Ammon's horn (tissue), 1 donor: Measurements from ENCODE around the gene VPS26B.
"Not testable (repeated sequence)": the region's sequence is repeated elsewhere in the genome, so short reads cannot be mapped to it uniquely, and the experiment has no call there.

Experiments used
- DNase-seq: peaks from one replicate; pipeline ENCODE4 v3.0.0-alpha.2; 2016; ENCODE audit warnings: low spot score

The VPS26B gene

DNA sequence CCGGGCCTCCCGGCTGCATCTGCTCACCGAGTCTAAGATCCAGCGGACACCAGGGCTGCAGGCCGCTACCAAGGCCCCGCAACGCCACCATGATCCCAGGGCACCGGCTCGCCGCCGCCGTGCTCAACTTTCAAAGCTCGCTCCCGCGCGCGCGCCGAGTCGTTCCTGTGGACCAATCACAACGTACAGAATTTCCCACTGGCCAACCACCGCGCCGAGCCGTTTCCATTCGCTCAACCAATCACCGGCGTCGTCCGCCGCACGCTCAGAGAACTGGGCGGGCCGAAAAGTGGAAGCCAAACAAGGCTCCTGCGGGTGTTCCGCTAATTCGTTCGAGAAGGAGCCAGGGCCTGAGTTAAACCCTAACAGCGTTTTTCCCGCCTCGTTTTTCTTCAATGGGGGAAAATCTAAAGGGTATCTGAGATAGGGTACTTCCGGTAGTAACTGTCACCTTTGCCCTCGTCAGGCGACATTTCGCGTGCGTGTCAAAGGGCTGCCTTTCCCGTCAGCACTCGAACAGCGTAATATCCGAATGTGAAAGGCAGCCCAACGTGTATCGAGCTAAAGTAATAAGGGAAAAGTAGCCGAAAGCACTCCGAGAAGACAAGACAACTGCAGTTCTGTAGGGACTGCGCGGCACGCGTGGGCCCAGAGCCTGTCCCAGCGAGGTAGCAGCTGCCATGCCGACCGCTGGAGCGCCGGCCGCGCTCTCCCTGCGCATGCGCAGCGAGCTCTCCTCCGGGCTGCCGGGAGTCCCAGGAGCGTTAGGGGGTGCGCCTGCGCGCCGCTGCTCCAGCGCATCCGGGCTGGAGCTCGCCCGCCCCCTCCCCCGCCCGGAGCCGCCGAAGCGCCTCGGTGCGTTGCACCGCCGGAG lies at the start of gene VPS26B, which contains the start of gene NCAPD3:
Gene VPS26B, plus strand, starts transcription at position 836 of the 874 bp plus-strand sequence. CDS start 452 bp downstream, outside the sequence.
Gene NCAPD3, minus strand, starts transcription at position 132 of the 874 bp plus-strand sequence. Its CDS starts 41 bp downstream, at position 91.
- DNase-seq: peak; percentile 97

DNA sequence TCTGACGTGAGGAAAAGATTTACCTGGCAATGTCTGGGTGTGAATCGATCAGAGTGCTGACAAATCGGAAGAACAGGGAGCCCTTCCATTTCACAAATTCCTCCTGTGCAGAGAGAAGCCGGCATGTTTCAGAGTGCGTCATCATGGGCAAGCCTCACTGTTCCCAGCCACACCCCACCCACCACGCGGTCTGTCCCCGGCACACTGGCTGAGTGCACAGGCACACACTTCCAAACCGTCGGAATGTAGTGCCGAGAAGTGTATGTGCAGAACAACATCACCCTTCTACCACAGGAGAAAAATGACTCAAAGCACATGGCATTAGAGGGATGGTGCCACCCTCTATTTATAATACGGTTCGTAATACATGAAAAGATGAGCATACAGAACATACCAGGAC lies 48.2 kb upstream of the VPS26B start:
- peak; percentile 70 for DNase-seq

DNA sequence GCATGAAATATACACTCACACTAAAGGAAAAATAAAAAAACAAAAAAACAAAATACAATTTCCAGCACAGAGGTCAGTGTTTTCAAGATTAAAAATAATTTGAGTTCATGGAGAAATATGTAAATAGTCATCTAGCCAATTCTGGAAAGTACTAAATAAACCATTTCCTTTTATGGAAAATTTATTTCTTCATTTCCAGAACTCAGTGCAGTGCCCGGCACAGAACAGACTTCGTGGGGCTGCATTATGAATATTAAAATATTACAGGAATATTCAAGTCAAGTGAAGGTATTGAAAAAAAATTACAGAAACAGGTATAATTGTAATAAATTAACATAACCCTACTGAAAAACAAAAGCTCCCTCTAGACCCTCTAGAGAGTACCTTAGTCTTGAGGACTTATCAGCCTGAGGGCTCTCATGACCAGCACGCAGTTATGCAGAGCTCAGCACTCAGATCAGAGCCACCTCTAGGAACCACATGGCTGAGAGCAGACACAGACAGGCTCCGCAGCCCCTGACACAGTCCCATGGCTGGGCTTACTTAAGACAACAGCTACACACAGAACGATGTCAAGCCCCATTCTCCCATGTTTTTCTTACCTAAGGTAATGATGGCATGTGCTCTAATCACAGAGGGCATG lies 46.3 kb upstream of the VPS26B start:
- DNase-seq: no peak

DNA sequence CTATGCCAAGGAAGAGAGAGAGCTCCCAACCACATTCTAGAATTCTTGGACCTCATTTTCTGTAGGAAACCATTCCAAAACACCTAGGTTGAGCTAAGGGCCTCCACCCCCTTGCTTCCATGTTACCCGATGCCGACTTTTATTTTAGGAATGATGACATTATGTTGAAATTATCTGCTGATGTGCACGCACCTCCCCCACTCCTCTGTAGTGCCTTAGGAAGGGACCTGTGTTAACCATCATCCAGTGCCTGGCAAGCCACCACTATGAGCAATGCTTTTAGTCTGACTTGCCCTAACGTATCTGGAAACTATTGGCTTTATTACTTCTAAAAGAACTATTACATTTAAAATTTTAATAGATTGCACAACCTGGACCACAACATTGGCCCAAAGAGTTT lies 42.8 kb upstream of the VPS26B start:
- DNase-seq: no peak

DNA sequence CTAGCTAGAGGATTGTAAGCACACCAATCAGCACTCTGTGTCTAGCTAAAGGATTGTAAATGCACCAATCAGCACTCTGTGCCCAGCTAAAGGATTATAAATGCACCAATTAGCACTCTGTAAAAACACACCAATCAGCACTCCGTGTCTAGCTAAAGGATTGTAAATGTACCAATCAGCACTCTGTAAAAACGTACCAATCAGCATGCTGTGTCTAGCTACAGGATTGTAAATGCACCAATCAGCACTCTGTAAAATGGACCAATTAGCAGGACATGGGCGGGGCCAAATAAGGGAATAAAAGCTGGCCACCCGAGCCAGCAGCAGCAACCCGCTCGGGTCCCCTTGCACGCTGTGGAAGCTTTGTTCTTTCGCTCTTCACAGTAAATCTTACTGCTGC lies 36.4 kb upstream of the VPS26B start:
- not testable (repeated sequence) for DNase-seq

DNA sequence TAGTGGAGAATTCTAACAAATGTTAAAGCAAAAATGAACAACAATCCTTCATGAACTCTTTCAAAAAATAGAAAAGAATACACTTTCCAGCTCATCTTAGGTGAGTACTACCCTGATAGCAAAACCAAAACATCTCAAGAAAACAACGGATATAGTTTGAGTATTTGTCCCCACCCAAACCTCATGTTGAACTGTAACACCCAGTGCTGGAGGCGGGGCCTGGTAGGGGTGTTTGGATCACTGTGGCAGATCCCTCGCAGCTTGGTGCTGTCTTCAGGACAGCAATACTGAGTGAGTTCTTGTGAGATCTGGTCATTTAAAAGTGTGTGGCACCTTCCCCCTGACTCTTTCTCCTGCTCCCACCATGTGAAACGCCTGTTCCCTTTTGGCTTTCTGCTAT lies 27.7 kb upstream of the VPS26B start:
- no peak for DNase-seq

DNA sequence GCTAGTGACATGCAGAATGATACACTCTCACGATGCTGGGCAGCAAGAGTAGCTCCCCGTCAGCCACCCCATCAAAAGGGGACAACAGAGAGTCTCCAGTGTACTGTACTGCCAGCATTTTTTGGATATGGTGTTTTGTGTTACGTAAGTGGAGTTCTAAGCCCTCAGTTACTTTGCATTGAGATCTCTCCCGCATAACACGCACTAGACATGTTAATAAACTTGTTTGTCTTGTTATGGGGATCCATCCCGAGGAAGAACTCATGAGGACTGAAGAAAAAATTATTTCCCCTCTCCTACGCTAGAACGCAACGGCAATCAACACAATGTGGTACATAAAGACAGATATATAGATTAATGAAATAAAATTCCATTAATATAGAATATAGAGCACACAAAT lies 24.9 kb upstream of the VPS26B start:
- no peak for DNase-seq

DNA sequence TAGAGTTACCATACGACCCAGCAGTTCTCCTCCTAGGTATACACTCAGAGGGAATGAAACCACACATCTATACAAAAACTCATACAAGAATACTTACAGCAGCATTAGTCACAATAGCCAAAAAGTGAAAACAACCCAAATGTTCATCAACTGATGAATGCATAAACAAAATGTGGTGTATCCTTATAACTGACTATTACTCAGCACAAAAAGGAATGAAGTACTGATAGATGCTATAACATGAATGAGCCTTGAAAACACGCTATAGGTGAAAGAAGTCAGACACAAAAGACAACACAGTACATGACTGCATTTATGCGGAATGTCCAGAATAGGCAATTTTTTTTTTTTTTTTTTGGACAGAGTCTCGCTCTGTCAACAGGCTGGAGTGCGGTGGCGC lies 23.8 kb upstream of the VPS26B start:
- DNase-seq: no peak

DNA sequence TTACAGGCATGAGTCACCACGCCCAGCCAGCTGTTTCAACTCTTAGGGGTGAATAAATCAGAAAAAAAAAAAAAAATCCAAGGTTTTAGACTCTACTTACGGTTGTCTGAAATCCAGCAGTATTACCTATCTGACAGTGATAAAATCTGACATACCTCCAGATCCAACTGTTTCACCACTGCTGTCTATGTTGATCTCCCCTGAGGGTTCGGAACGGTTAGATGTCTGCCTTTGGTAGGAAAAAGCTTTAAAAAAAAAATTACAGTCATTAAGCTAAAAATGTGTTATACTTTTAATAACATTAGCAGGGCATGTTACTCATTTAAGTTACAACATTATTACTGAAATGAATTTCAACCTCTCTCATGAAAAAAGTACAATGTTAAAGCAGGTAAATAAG lies 21.8 kb upstream of the VPS26B start:
- DNase-seq: no peak

DNA sequence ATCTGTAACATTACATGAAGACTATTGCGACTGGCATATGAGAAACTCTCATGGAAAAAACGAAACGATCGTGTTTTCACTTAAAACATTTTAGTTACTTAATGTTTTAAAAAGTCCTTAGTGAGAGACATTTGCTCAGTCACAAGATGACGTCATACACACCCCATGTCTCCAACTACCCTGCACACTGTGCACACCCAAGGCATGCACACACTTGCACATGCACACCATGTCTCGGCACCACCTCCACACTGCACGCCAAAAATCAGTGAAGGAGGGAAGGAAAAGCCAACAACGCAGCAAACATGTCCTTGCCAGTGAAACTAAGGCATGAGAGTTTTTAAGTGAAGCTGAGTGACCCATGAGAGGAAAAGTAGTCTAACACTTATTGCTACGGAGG lies 18.7 kb upstream of the VPS26B start:
- DNase-seq: no peak

DNA sequence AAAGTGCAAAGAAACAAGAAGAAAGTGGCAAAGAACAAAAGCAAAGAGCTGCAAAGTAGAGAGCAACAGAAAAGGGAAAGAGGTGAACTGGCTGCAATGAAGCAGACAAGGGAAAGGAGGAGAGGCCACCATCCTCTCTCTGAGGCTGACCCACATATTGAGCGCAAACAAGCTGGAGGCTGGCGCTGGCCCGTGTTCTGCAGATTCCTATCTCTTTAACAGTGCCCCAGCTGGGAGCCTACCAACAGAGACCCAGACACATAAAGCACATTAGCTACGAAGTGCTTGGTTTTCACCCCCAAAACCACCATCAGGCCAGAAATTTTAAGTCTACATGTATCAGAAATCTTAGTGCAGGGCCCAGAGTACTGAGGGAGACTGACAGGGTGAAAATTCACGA lies 18.3 kb upstream of the VPS26B start:
- no peak for DNase-seq

DNA sequence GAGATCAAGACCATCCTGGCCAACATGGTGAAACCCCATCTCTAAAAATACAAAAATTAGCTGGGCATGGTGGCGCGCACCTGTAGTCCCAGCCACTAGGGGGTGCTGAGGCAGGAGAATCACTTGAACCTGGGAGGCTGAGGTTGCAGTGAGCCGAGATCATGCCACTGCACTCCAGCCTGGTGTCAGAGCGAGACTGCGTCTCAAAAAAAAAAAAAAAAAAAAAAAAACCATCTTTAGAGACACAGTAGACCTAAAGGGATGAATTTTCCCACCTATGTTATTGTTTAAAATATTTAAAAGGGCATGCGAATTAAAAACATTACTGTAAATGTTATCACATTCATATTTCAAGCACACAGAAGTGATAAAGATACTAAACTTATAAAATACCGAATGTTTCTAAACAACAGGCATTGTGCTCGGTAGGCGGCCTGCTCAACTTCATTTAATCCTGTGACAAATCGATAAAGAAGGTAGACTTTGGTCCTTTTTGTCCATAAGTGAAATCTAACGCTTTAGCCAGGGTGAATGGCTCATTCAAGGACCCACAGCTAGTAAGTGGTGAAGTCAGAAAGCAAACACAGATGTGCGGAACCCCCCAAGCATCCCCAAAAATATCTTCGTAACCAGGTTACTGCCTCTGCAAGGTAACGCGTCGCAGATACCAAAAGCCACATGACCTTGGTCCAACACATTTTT lies 16.8 kb upstream of the VPS26B start:
- no peak for DNase-seq

DNA sequence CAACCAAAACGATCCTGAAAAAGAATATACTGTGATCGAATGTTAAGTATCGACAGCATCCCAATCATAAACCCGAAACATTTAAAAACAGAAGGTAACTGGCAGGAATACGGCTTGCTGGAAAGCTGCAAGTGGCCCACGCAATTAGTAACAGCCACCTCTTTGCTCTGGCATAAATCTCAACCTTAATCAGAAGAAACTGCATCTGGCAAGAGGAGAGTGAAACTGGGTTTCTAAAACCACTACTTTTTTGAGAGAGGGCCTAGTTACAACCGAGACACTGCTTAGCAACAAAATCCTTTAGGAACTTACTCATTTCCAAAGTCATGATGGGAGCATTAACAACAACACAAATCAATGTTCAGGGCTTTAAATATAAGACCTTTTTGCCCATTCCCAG lies 8.6 kb upstream of the VPS26B start:
- DNase-seq: no peak

DNA sequence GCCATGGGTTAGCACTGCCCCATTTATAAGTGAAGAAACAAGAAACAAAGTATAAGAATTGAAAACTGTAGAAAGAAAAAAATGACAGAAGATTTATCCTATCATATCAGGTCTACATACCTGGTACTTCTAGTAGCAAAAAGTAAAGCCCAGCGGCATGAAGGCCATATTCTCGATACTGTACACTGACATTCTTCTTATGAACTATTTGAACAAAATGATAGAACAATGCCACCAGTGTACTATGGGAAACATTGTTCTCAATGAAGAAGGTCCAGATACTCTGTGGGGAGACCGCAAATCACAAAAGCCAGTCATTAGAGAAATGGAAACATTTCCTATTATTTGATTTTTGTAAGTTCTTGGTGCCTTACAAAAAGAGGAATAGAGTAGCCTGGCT lies 7.7 kb upstream of the VPS26B start:
- no peak for DNase-seq

DNA sequence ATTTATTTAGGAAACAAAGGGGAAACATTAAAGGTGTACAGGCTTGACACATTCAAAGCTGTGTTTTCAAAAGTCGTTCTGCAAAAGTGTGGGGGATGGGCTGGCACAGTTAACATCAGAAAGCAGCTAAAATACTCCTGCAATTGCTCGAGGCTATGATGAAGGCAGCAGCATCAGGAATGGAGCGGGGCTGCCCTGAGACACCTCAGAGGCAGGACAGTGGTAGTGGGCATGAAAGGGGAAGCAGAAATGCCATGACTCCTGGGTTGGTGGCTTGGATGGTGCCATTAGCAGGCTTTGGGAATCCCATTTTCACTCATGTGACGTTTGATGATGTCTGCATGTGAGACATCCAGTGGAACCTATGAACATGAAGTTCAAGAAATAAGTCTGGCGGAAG lies 1.4 kb upstream of the VPS26B start:
- DNase-seq: no peak

DNA sequence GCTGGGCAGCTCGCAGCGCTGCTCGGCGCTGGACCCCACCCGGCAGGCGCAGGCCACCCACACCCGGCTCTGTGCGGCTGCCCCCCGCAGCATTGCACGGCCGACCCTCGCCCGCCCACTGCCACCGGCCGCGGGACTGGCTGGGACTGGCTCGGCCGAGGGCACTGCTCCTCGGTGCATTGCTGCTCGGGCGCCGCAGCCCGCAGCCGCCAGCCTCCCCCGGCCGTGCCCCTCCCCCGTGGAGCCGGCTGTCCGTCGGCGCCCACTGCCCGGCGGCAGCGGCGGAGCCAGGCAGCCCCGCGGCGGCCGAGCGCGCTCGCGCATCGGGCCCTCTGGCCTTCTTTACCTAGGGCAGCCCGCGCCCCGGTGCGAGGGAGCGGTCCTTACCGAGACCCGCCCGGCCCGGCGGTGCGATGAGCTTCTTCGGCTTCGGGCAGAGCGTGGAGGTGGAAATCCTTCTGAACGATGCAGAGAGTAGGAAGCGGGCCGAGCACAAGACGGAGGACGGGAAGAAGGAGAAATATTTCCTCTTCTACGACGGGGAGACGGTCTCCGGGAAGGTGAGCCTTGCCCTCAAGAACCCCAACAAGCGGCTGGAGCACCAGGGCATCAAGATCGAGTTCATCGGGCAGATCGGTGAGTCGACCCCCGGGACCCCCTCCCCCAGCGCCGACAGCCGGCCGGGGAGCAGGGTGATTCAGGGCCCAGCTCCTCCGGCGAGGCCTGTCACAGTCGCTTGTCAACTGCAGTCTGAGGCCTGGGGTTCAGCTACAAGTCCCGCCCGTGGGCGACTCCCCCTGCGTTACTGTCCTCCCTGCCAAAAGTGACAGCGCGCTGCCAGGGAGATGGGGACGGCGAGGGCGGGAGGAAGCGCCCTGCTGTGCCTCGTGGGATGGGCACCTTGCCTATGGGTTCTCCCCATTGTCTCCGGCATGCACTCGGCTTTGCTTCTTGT lies 516 bp downstream of the VPS26B start:
- DNase-seq: peak; percentile 87

DNA sequence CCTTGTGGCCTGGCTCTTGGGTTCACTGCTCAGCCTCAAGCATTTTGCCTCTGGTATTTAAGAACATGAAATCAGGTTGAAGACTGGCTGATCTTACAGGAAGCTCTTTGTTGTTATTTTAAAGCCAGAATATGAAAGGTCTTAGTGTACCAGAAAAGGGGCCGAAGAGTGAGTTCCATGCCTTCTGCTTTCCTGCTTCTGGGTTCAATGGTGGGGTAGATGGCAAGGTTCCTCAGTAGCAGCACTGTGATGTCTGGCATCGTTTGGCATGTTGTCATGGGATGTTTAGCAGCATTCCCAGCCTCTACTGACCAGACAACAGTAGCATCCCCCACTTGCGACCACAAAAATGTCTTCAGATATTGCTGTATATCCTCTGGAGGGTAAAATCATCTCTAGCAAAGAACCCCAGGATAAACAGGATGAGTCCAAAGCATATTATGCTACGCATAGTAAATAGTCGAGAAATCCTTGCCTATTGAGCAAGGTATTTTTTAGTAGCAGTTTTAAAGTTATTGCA lies 2.4 kb downstream of the VPS26B start:
- no peak for DNase-seq

DNA sequence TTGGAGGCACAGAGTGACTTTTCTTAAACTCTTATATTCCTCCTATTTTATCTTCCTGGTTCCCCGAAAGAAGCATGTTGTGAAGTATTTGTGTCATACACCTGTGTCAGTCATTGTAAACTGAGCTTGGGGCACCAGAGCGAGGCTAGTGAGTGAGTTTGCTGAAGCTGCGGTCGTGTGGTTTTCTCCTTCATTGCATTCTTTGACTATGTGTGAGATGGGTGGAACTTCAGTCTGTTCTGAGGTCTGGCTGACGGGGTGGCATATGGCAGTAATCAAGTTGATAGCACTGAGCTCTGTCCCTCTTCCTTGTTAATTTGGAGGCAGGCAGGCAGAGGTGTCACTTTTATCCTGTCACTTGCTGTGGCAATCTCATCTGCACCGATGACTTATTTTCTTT lies 4.2 kb downstream of the VPS26B start:
- DNase-seq: no peak

DNA sequence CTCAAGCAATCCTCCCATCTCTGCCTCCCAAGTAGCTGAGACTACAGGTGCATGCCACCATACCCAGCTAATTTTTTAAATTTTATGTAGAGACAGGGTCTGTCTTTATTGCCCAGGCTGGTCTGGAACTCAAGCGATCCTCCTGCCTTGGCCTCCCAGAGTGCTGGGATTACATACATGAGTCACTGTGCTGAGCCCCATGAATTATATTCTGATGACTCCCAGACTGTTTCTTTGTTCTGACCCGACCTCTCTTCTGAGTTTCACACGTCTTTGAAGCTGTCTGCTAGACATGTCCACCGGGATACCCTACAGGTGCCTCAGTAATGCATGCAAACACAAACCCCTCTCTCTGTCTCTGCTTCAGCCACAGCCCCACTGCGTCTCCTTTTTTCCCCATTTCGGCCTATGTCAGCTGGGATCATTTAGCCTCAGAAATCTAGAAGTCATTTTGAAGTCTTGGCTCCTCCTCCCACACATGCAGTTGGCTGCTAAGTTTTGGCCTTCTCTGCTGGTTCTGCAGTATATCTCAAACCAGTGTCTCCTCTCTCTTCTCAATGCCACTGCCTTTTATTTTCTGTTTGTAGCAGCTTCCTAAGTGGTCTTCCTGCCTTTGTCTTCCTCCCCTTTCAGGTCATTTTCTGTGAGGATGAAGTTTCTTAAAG lies 4.8 kb downstream of the VPS26B start:
- DNase-seq: no peak

DNA sequence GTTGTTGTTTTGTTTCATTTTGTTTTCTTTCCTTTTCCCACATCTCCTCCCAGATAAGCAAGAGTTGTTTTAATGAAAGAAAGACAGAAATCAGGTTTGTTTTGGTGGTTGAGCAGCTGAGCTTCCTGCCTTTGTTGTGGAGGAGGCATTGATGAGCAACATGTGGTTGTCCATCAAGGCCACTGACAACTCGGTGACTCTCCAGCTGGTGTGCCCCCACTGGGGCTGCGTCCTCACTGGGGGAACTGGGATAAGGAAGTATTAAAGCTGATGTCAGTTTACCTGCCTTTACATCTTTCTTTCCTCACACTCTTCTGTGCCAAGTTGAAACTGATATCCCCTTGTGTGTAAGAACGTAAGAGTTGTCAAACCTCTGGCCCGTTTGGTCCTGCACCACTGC lies 5.9 kb downstream of the VPS26B start:
- no peak for DNase-seq
